ENCODE data around the gene ADORA2B.

Gene ADORA2B

GRCh38 chr17:16023881-16024280 is 79.0 kb downstream of the ADORA2B start:
- Histone ChIP-seq H3K27ac (no peak overlapping the region), H3K4me3 (no peak overlapping the region)

- Histone ChIP-seq H3K4me3 (no peak overlapping the region), H3K27ac (no peak overlapping the region)
These were observed 80.3 kb downstream of the ADORA2B start for GRCh38 chr17:16025202-16025601.
